HG03442 (cell line): Measurements from ENCODE around the gene MIS18A.

ENCODE experiments used
- ATAC-seq: cut with Tn5 transposase; IDR thresholded peaks from one replicate; pipeline ENCODE4 v1.9.1; 2021; ENCODE audit warnings: mild to moderate bottlenecking, moderate library complexity; ENCODE audit not compliant: unreplicated experiment

Gene MIS18A

GRCh38 chr21:32256873-32257620 is 21.8 kb downstream of the MIS18A start:
- no peak for ATAC-seq

GRCh38 chr21:32256251-32256650 is 22.6 kb downstream of the MIS18A start:
- no peak for ATAC-seq

DNA sequence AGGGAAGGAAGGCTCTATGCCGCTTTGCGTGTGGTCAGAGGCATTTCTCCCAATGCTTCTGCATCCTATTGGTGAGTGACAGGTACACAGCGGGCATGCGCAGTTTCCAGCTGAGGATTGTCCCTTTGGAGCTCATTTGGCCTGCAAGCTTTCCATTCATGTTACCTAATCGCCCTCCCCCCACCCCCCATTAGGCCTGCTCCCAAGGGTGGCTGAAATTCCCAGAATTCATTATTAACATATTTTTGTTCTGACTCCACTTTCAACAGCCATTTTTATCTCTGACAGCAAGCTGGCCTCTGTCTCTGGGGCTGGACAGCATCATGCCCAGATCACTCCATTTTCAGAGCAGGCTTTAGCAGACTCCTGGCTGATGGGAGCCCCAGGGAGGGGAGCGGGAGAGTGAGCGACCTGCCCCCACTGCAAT is 25.6 kb downstream of the MIS18A start:
- ATAC-seq = no peak

DNA sequence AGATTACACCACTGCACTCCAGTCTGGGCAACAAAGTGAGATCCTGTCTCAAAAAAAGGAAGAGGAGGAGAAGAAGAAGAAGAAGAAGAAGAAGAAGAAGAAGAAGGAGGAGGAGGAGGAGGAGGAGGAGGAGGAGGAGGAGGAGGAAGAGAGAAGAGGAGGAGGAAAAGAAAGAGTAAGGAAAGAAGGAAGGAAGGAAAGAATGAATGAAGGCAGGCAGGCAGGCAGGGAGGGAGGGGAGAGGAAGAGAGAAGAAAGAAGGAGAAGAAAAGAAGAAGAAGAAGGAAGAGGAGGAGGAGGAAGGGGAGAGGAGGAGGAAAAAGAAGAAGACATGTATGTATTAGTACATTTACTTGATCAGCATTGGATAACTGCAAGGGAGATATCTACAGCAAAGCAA is 26.7 kb downstream of the MIS18A start:
- no peak for ATAC-seq

DNA sequence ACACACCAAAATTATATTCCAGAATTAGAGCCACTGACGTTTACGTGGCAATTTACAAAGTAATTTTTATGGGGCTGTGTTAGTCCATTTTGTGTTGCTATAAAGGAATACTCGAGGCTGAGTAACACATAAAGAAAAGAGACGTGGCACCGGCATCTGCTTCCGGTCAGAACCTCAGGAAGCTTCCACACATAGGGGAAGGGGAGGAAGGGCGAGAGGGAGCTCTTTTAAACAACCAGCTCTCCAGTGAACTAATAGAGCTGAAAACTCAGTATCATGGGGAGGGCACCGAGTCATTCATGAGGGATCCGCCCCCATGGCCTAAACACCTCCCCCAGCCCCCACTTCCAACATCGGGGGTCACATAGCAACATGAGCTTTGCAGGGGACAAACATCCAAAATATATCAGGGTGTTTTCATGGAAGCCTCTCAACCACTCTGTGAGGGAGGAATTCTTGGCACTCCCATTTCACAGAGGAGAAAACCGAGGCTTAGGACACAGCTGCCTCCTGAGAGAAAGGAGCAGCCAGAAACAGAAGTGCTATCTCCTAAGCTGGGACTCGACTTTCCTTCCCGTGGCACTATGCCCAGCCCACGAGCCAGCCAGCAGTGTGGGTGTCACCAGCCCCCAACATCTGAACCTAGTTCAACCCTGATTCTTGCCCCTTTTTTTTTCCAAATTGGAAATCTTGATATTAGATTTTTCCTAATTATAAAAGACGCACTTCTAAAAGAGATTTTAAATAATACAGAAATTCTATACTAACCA is 29.2 kb downstream of the MIS18A start:
- no peak for ATAC-seq

GRCh38 chr21:32248571-32249461 is 30.0 kb downstream of the MIS18A start:
- no peak for ATAC-seq

- ATAC-seq = no peak
These were observed 32.2 kb downstream of the MIS18A start for GRCh38 chr21:32246571-32247140.

GRCh38 chr21:32245971-32246370 is 32.9 kb downstream of the MIS18A start:
- ATAC-seq = no peak

GRCh38 chr21:32240851-32241687 is 37.8 kb downstream of the MIS18A start:
- ATAC-seq = peak; percentile 66

DNA sequence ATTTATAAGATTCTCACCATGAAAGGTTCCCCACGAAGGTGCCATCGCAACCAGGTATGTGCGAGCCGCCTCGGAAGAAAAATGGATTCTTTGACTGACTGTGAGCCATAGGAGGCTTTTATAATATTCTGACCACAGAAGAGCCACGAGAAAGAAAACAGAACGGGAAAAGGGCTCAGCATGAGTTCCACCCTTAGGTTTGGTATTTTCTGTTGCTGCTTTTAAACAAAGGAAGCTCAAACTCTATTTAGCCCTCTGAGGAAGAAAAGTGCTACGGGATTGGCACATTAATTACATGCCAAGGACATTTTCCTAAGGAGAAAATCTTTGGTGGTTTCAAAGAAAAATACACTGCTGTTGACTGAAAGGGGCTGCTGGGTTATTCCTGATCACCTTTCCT is 39.3 kb downstream of the MIS18A start:
- no peak for ATAC-seq

GRCh38 chr21:32238063-32238462 is 40.8 kb downstream of the MIS18A start:
- ATAC-seq = no peak

DNA sequence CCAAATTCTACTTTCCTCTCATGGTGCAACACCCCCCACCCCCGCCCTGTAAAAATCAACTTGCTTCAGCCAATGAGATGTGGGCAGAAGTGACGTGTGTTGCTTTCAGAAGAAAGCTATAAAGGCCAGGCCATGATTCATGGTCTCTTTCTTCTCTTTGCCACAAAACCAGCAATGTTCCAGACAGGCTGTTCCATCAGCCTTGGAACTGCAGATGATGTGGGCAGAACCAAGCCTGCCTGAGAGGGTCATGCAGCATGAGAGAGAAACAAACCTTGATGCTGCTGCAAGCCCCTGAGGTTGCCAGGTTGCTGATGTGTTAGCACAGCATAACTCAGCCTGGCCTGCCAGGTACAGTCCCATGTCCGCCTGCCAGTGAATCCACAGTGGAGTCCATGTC is 41.8 kb downstream of the MIS18A start:
- no peak for ATAC-seq

- no peak for ATAC-seq
These were observed 45.0 kb downstream of the MIS18A start for GRCh38 chr21:32233722-32234301.

DNA sequence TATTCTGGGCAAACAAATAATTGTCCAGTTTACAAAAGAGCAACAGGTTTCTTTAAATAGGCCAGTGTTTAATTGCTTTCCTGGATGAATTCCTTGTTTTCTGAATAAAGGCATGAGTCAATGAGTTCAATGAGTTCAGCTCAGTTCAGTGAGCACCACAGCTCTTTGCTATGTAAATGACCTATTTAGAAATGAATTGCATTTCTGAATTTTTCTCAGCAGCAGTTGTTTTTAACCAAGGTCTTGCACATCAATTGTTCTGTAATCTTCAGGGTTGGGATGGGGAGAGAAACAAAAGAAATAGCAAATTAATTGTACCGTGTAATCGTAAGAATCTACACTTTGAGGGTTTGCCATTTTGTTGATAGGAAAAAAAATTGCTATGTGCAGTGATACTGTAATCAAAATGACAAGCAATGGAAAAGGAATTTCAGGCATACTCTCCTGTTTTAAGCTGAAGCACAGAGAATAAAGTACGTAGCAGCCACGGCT is 45.7 kb downstream of the MIS18A start:
- ATAC-seq = no peak

DNA sequence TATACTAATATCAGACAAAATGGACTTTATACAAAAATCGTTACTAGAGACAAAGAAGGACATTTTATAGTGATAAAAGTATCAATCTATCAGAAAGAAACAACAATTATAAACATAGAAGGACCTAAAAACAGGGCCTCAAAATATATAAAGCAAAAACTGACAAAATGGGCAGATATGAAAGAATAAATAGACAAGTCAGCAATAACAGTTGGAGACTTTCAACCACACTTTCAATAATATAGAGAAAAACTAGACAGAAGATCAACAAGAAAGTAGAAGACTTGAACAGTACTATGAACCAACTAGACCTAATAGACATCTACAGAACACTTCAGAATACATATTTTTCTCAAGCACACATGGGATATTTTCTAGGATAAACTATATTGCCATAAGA is 52.4 kb downstream of the MIS18A start:
- no peak for ATAC-seq
